DMS53 treated with DMSO at 0.1 percent for 48 hours (cell line): Measurements from ENCODE around the gene ENTPD2.

Experiments
- DNase-seq: peaks from one replicate; lab custom pipeline; 2025; ENCODE audit not compliant: unreplicated experiment; lab: John Stamatoyannopoulos, UW

Gene ENTPD2

GRCh38 chr9:137080260-137081122 is 26.6 kb upstream of the ENTPD2 start:
- DNase-seq = no peak

GRCh38 chr9:137079401-137079787 is 25.5 kb upstream of the ENTPD2 start:
- no peak for DNase-seq

- peak; percentile 48 for DNase-seq
Observed at GRCh38 chr9:137078701-137079400, 25.0 kb upstream of the ENTPD2 start.

GRCh38 chr9:137077758-137078693 is 24.2 kb upstream of the ENTPD2 start:
- DNase-seq = peak; percentile 26

- DNase-seq = peak; percentile 40
Observed at GRCh38 chr9:137077010-137077747, 23.3 kb upstream of the ENTPD2 start, which contains the start of gene UAP1L1. Gene UAP1L1 (plus strand): TSS chr9:137077517. CDS start chr9:137077533, 16 bp downstream.

- no peak for DNase-seq
Observed at GRCh38 chr9:137076636-137077009, 22.8 kb upstream of the ENTPD2 start.

- no peak for DNase-seq
Observed at GRCh38 chr9:137075275-137075775, 21.5 kb upstream of the ENTPD2 start.

- no peak for DNase-seq
Observed at GRCh38 chr9:137074657-137075274, 20.9 kb upstream of the ENTPD2 start.

GRCh38 chr9:137073992-137074399 is 20.1 kb upstream of the ENTPD2 start:
- DNase-seq = no peak

GRCh38 chr9:137071282-137071681 is 17.4 kb upstream of the ENTPD2 start:
- DNase-seq = no peak

GRCh38 chr9:137070906-137071275 is 17.0 kb upstream of the ENTPD2 start:
- DNase-seq = peak; percentile 55

- DNase-seq = peak; percentile 92
Observed at GRCh38 chr9:137070201-137070905, 16.5 kb upstream of the ENTPD2 start, which contains the start of gene SAPCD2. Gene SAPCD2 (minus strand): TSS chr9:137070557. CDS start chr9:137070460, 97 bp downstream.

- no peak for DNase-seq
Observed at GRCh38 chr9:137069508-137070091, 15.7 kb upstream of the ENTPD2 start.

- DNase-seq = no peak
Observed at GRCh38 chr9:137068539-137069507, 15.0 kb upstream of the ENTPD2 start.

GRCh38 chr9:137067860-137068538 is 14.1 kb upstream of the ENTPD2 start:
- peak; percentile 86 for DNase-seq

GRCh38 chr9:137066096-137066861 is 12.4 kb upstream of the ENTPD2 start:
- DNase-seq = no peak
